HFF-Myc (cell line): ENCODE measurements around the gene BMERB1.

Source experiments
- DNase-seq: peaks from one replicate; pipeline ENCODE4 v3.0.0-alpha.2; 2011; ENCODE audit warnings: low read depth; ENCODE audit errors: extremely low read depth
- H3K4me3 ChIP-seq: replicated peaks from 2 replicates; pipeline ENCODE4 v1.5.1; 2011; ENCODE audit warnings: low read depth, mild to moderate bottlenecking, control low read depth, low read length
- CTCF ChIP-seq: IDR thresholded peaks from 2 replicates; pipeline ENCODE4 v1.5.1; 2012; ENCODE audit warnings: mild to moderate bottlenecking, low read depth, low read length, control low read depth; ENCODE audit errors: missing control alignments

Gene BMERB1

DNA sequence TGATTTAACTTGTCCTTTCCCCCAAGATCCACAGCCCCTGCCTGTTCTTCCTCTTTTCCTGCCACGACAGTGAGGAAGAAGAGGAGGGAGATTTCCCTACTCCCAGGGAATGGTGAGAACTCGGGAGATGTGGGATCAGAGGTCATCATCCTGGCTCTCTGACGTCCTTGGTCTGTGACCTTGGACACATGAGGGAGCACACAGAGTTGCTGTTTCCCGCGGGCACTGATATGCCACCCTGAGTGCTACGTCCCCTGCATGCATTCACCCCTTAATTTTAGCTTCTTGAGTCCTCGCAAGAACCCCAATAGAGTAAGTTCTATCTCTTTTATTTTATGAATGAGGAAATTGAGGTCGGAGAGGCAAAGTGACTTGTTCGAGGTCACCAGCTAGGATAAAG lies 85.4 kb downstream of the BMERB1 start:
- TF ChIP-seq CTCF: no peak
- no peak for DNase-seq
- H3K4me3 ChIP-seq: no peak overlapping the region

DNA sequence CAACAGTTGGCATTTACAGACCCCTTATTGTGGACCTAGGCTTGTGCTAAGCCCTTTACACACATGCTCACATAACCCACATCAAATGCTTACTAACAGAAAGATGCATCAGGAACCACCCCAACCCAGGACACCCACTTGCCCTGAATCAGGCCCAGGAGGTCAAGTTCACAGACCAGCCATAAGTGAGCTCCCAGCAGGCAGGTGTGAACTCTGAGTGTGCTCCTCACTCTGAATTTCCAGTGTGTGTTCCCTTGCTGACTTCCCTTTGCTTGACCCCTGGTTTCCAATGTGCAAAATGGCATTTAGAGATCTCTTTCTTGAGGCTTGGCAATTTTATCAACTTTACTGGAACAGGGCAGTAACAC lies 87.0 kb downstream of the BMERB1 start:
- no peak overlapping the region for H3K4me3 ChIP-seq
- DNase-seq: no peak
- no peak for TF ChIP-seq CTCF

- no peak overlapping the region for H3K4me3 ChIP-seq
- no peak for DNase-seq
- TF ChIP-seq CTCF: no peak
Observed at GRCh38 chr16:15521758-15522509, 87.5 kb downstream of the BMERB1 start.

DNA sequence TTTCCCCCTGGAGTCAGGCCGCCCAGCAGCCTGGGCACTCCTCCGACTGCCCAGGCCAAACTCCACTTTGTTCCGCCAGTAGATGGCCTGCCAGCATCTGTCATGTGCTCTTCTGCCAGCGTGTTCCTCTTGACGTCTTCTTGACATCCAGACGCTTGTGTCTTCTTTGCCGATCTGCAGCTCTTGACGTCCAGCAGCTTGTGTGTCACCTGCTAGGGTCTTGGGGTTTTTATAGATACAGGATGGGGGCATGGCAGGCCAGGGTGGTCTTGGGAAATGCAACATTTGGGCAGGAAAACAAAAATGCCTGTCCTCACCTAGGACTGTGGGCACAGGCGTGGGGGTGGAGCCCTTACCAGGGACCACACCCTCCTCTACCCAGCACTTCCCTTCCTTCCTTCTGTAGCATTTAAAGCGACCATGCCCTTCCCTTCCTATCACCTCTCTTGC lies 88.7 kb downstream of the BMERB1 start:
- H3K4me3 ChIP-seq: no peak overlapping the region
- TF ChIP-seq CTCF: no peak
- DNase-seq: no peak

GRCh38 chr16:15523939-15524338 lies 89.6 kb downstream of the BMERB1 start:
- TF ChIP-seq CTCF: no peak
- H3K4me3 ChIP-seq: no peak overlapping the region
- DNase-seq: no peak

DNA sequence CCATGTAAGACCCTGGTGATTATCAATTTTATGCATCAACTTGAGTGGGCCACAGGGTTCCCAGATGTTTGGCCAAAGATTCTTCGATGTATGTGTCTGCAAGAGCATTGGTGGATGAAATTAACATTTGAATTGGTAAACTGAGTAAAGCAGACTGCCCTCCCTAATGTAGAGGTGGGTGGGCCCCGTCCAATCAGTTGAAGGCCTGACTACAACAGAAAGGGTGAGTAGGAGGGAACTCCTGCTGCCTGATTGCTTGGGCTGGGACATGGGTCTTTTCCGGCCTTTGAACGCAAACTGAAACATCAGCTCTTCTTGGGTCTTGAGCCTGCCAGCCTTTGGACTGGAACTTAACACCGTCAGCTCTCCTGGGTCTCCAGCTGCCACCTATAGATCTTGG lies 90.6 kb downstream of the BMERB1 start:
- no peak for TF ChIP-seq CTCF
- DNase-seq: no peak
- H3K4me3 ChIP-seq: no peak overlapping the region

DNA sequence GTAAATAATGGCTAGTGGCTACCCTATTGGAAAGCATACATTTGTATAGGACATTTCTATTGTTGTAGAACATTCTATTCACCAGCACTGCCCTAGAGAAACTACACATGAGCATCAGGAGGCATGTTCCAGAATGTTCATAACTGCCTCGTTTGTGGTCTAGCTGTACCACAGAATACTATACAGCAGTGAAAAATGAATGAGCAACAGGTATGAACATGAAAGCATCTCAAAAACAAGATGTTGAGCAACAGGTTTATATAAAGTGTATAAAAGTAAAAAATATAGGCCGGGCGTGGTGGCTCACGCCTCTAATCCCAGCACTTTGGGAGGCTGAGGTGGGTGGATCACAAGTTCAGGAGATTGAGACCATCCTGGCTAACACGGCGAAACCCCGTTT lies 91.7 kb downstream of the BMERB1 start:
- TF ChIP-seq CTCF: no peak
- H3K4me3 ChIP-seq: no peak overlapping the region
- DNase-seq: no peak
